Astrocyte of the spinal cord (primary cell): ENCODE results near the gene HMOX2.

Experiments
- DNase-seq: peaks from one replicate; pipeline ENCODE4 v3.0.0; 2011; ENCODE audit warnings: low read depth, low spot score
- H3K4me3 ChIP-seq: 2 replicates; pipeline ENCODE4 v1.5.1; 2011; ENCODE audit warnings: low read depth, mild to moderate bottlenecking, low read length, moderate library complexity
- in situ Hi-C: cut with HindIII; loops from 2 replicates; pipeline ENCODE4 v1.10.0; 2017; ENCODE audit warnings: low sequenced_read_pairs
- TF ChIP-seq, protein P1 (sequence below): IDR thresholded peaks from 2 replicates; pipeline ENCODE4 v1.5.1; 2012; ENCODE audit warnings: low read depth, mild to moderate bottlenecking, low read length, inconsistent platforms

Gene HMOX2

DNA sequence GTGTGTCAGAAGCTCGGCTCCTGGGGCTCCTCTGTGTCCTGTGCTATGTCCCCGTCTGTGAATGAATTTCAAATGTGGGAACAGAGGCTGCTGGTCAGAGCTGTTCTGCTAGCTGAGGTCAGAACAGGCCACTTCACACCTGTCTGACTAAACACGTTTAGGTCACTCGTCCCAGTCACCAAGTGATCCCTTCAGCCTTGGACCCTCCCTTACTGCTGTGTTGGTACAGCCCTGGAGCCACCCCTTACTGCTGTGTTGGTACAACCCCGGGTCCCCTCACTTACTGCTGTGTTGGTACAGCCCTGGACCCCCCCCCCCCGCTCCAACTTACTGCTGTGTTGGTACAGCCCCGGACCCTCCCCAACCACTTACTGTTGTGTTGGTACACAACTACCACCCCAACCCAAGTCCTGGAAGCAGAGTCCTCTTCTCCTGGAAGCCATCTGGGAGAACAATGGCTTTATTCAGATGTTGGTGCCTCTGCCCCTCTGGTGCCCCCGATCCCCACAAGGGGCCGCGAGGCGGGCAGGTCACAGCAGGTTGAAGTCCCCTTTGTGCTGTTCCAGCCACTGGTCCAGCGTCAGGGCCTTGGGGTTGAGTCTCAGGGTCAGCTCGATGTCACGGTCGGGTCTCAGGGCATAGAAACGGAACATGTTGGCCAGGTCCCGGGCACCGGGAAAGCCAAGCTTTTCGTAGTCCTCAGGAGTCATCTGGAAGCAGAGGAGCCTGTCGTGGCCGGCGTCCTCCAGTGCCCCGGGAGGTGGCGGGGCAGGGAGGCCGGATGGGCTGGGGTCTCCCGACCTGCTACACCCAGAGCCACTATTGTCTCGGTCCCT, 14.7 kb upstream of the HMOX2 start:
- in situ Hi-C loops, result no loop called here
- DNase-seq, result no peak
- no peak overlapping the region for H3K4me3 ChIP-seq
- TF ChIP-seq, protein P1, sequence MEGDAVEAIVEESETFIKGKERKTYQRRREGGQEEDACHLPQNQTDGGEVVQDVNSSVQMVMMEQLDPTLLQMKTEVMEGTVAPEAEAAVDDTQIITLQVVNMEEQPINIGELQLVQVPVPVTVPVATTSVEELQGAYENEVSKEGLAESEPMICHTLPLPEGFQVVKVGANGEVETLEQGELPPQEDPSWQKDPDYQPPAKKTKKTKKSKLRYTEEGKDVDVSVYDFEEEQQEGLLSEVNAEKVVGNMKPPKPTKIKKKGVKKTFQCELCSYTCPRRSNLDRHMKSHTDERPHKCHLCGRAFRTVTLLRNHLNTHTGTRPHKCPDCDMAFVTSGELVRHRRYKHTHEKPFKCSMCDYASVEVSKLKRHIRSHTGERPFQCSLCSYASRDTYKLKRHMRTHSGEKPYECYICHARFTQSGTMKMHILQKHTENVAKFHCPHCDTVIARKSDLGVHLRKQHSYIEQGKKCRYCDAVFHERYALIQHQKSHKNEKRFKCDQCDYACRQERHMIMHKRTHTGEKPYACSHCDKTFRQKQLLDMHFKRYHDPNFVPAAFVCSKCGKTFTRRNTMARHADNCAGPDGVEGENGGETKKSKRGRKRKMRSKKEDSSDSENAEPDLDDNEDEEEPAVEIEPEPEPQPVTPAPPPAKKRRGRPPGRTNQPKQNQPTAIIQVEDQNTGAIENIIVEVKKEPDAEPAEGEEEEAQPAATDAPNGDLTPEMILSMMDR, result no peak

DNA sequence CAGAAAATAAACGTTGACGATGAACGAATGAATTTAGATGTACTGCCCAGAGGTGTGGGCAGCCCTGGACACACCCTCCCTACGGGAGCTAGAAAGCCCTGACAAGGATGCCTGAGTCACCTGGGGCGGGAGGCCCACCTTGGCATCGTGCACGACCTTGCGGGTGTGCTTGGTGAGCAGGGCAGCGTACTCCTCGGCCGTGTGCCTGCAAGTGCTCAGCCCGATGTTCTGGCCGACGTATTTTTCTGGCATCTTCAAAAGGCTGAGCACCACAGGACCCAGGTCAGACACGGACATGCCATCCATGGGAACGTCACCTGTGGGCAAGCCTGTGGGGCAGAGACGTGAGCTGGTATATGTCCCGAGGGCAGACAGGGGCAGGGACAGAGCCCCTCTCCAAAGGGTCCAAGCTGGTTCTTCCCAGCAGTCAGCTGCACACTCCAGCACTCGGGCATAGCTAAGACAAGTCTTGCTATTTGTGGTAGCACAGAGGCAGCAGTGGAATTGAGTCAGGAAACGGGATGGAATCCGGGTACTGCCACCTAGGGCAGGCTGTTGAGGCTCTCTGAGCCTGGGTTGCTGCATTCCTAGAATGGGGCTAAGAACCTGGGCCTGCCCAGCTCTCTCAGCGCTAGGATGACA, 12.6 kb upstream of the HMOX2 start:
- in situ Hi-C loops, result no loop called here
- TF ChIP-seq, protein P1, result no peak

DNA sequence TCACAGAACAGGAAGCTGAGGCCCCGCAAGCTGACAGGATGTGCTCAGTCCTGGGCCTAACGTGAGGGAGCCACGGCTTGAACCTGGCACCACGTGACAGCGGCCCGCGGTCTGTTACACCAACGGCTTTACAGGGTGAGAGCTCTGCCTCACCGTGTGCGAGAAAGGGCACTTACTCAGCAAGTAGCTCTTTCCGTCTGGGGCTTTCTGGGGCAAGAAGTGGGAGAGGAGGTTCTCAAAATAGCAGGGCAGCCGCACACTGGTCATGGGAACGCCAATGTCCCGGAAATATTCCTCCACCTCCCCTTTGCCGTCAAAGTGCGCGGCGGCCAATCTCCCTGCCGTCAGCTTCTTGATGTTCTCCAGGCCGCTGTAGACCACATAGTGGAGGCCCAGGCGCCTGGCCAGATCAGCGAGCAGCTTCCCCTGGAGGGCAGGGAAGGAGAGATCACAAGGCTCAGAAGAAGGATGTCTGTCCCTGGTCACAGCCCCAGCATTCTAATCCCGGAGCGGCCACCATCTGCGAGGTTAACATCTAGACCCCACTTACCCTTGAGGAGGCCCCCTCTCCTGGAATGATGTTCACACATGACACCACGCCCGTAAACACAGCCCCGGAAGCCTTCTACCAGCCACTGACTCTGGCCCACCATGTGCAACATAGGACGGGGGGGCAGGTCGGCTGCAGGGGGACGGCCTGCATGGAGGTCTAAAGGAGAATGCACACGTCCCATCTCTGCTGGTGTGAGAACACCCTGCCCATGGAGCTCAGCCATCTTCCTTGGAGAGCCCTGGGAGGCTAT, 10.0 kb upstream of the HMOX2 start:
- in situ Hi-C loops, result no loop called here

More for the DNA sequence above, 12.6 kb upstream of the HMOX2 start:
- no peak for DNase-seq
- no peak overlapping the region for H3K4me3 ChIP-seq

DNA sequence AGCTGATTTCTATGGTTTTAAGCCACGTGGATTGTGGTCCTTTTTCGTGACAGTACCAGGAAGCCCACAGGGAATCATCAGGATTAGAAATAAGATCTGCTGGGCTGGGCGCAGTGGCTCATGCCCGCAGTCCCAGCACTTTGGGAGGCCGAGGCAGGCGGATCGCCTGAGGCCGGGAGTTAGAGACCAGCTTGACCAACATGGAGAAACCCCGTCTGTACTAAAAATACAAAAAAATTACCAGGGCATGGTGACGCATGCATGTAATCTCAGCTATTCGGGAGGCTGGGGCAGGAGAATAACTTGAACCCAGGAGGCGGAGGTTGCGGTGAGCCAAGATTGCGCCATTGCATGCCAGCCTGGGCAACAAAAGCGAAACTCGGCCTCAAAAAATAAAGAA, 8.3 kb upstream of the HMOX2 start:
- TF ChIP-seq, protein P1, result no peak
- in situ Hi-C loops, result no loop called here
- H3K4me3 ChIP-seq, result no peak overlapping the region
- no peak for DNase-seq

More for the DNA sequence above, 10.0 kb upstream of the HMOX2 start:
- no peak overlapping the region for H3K4me3 ChIP-seq
- no peak for DNase-seq
- TF ChIP-seq, protein P1, result no peak

DNA sequence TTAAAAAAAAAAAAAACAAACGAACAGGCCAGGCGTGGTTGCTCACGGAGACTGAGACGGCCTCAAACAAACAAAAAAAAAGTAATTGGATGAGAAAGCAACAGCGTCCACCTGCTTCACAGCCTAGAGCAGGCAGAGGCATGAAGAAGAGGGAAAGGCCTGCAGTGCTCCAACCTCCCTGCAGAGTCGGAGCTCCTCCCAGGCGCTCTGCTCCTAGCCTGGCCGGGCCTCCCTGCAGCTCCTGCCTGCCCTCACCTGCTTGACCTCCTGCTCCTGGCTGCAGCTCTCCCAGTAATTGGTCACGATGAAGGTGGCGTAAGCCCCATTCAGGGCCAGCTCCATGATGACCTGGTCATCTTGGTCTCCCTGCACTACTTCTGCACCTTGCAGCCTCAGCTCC, 7.2 kb upstream of the HMOX2 start:
- in situ Hi-C loops, result no loop called here
- TF ChIP-seq, protein P1, result no peak
- no peak overlapping the region for H3K4me3 ChIP-seq
- DNase-seq, result no peak

DNA sequence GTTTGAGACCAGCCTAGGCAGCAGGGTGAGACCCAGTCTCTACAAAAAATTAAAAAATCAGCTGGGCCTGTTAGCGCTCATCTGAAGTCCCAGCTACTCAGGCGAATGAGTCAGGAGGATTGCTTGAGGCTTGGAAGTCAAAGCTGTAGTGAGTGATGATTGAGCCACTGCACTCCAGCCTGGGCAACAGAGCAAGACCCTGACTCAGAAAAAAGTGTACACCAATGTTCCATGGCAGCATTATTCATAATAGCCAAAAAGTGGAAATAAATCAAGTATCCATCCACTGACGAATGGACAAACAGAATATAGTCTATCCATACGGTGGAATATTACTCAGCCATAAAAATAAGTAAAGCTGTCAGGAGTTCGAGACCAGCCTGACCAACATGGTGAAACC, 4.3 kb upstream of the HMOX2 start:
- in situ Hi-C loops, result no loop called here
- TF ChIP-seq, protein P1, result no peak
- H3K4me3 ChIP-seq, result no peak overlapping the region
- DNase-seq, result no peak
